GM12891 (cell line): ENCODE data around the gene ARPP21.

Experiments used
- POLR2A ChIP-seq: IDR thresholded peaks from 2 replicates; pipeline ENCODE4 v1.6.1; 2011; ENCODE audit warnings: low read depth, low read length, control low read depth
- POLR2AphosphoS5 ChIP-seq: IDR thresholded peaks from 2 replicates; pipeline ENCODE4 v1.6.1; 2011; ENCODE audit warnings: low read depth, low read length, control low read depth
- TAF1 ChIP-seq: IDR thresholded peaks from 2 replicates; pipeline ENCODE4 v1.6.1; 2011; ENCODE audit warnings: low read depth, low read length, control low read depth

DNA sequence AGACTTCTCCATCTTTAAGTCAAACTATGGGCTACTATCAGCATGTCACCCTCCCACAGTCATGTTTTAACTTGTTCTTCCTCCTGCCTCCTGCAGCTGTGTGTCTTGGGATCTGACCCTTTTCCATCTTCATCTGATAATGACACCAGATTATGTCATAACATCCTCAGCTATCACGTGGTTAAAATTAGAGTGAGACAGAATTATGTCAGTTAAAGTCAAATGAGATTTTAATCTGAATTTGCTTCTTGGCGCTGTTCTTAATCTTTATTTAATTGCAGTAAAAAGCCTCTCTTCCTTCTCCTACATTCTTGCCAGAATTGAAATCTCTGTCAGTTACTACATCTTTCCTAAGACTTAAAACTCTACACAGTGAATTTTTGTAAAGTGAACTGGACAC is 107.2 kb downstream of the ARPP21 start:
- TF ChIP-seq POLR2AphosphoS5 (no peak), POLR2A (no peak), TAF1 (no peak)
